HepG2 (cell line): ENCODE results near the gene SLC11A1.

Experiments
- CHD2 ChIP-seq: IDR thresholded peaks from 2 replicates; pipeline ENCODE4 v1.6.1; 2011; ENCODE audit warnings: low read depth, low read length, improper control_type of control experiment
- CTCF ChIP-seq: sonication (generic); formaldehyde crosslinking; IDR thresholded peaks from 2 replicates; pipeline ENCODE4 v1.5.0; 2020; ENCODE audit warnings: mild to moderate bottlenecking, missing genetic modification reagents, moderate library complexity
- ETV5 ChIP-seq: IDR thresholded peaks from 2 replicates; pipeline ENCODE4 v1.6.1; 2018; ENCODE audit warnings: missing biosample characterization, missing genetic modification reagents, inconsistent platforms, borderline replicate concordance
- MAX ChIP-seq: IDR thresholded peaks from 2 replicates; pipeline ENCODE4 v1.6.1; 2012; ENCODE audit warnings: inconsistent platforms
- MTF2 ChIP-seq: sonication (generic); formaldehyde crosslinking; IDR thresholded peaks from 2 replicates; pipeline ENCODE4 v1.5.0; 2020; ENCODE audit warnings: missing genetic modification reagents, borderline replicate concordance
- NPAS2 ChIP-seq: sonication (generic); formaldehyde crosslinking; IDR thresholded peaks from 2 replicates; pipeline ENCODE4 v1.8.0; 2022; ENCODE audit warnings: mild to moderate bottlenecking, missing genetic modification reagents, borderline replicate concordance
- POLR2A ChIP-seq, 2 experiments: IDR thresholded peaks; 2 replicates each; pipeline ENCODE4 v1.6.1; 2011; ENCODE audit warnings: low read depth in 2 of 2, low read length in 2 of 2, mild to moderate bottlenecking in 1 of 2, moderate library complexity in 1 of 2; ENCODE audit not compliant: insufficient read depth in 1 of 2
- YY1 ChIP-seq: IDR thresholded peaks from 2 replicates; pipeline ENCODE4 v1.6.1; 2011; ENCODE audit warnings: low read length, low read depth, moderate library complexity, mild to moderate bottlenecking; ENCODE audit not compliant: insufficient read depth, insufficient replicate concordance

GRCh38 chr2:218387369-218388194 lies 5.5 kb downstream of the SLC11A1 start:
- TF ChIP-seq MTF2 (CRISPR knock-in tag) (no peak), CTCF (CRISPR knock-in tag) (no peak), CHD2 (no peak), NPAS2 (no peak), POLR2A (IDR thresholded peaks at IDR 0.05; ENCODE audit: insufficient read depth in 1 of 2, low read depth in 2 of 2, low read length in 2 of 2) (no peak), YY1 (peak; percentile 8), MAX (no peak), ETV5 (peak; percentile 80; the same call in 1 of the 2 replicates)
